Urothelium cell line (cell line): Measurements from ENCODE around the gene ST8SIA2.
A peak's percentile ranks its signal among the peaks of the same experiment; 100 is the strongest.
"Not testable (repeated sequence)": the region's sequence is repeated elsewhere in the genome, so short reads cannot be mapped to it uniquely, and the experiment has no call there.

Experiments used
- DNase-seq: peaks from one replicate; pipeline ENCODE4 v3.0.0; 2011; ENCODE audit warnings: low spot score, mixed read lengths
- FAIRE-seq: peaks from 2 replicates; lab custom pipeline; 2011; peaks lifted over from hg19 to GRCh38; lab: Jason Lieb, UNC

Gene ST8SIA2

DNA sequence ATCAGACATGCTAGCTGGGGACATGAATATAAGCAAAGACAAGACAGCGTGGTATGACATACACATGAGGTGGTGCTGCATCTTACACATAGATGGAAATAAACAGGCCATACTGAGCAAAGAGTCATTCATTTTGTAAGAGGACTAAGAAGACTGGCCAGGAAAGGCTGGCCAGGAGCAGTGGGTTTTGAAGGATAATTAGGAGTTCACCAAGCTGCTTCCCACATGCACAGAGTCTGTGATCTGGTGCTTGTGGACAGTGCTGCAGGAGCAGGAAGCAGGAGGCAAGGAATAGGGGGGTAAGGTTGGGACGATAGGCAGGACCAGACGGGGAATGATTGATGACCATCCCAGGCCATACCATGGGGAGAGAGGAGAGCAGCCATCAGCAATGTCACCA lies 41.5 kb downstream of the ST8SIA2 start:
- DNase-seq, result no peak
- peak; percentile 44 for FAIRE-seq

DNA sequence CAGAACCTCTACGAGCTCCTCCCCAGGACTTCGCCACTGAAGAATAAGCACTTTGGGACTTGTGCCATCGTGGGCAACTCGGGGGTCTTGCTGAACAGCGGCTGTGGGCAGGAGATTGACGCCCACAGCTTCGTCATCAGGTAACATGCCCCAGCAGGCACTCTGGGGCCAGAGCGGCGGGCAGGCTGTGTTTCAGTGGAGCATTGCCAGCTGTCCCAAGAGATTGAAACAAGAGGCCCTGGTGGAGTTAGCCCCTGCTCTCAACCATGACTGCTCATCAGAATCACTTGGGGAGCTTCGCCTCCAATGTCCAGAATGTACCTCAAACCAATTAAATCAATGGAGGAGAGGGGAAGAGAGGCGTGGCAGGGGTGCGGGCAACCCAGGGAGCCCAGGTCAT lies 44.8 kb downstream of the ST8SIA2 start:
- FAIRE-seq (no peak), DNase-seq (no peak)

DNA sequence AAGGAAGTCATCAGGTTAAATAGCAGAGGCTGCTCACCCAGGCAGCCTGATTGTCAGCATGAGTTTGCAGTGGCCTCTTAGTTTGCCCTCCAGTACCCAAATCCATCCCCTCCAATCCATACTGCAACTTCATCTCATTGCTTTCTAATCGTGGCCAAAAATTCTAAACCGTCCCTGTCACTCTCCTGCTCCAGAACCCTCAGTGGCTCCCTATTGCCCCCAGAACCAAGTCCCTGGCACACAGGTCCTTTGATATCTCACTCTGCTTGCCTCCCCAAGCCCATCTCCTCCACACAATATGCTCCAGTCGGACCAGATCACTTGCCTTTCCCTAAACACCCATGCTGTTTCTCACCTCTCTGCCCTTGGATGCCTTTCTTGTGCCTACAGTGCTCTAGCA lies 49.7 kb downstream of the ST8SIA2 start:
- DNase-seq (no peak), FAIRE-seq (no peak)

DNA sequence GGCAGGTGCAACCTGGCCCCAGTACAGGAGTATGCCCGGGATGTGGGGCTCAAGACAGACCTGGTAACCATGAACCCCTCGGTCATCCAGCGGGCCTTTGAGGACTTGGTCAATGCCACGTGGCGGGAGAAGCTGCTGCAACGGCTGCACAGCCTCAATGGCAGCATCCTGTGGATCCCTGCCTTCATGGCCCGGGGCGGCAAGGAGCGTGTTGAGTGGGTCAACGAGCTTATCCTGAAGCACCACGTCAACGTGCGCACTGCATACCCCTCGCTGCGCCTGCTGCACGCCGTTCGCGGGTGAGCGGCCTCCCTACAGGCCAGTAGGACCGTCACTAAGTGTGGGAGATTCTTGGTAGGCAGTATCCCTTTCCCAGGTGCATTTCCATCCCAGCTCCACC lies 51.0 kb downstream of the ST8SIA2 start:
- FAIRE-seq (no peak), DNase-seq (no peak)

DNA sequence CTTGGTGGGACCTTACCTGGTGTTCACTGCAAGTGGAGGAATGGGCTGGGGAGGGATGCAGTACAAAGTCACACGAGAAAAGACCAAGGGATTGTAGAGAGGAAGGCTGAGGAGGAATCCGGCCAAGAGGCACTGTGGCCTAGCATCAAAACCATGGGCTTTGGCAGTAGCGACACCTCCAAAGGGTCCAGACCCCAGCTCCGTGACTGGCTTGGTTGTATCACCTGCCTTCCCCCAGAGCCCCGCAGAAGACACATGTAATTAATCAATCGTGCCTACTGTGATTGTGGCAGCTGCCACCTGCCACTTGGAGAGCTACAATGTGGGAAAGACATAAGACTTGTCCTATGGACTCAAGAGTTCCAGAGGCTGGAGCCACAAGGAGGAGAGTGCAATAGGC lies 54.7 kb downstream of the ST8SIA2 start:
- DNase-seq (no peak), FAIRE-seq (no peak)

DNA sequence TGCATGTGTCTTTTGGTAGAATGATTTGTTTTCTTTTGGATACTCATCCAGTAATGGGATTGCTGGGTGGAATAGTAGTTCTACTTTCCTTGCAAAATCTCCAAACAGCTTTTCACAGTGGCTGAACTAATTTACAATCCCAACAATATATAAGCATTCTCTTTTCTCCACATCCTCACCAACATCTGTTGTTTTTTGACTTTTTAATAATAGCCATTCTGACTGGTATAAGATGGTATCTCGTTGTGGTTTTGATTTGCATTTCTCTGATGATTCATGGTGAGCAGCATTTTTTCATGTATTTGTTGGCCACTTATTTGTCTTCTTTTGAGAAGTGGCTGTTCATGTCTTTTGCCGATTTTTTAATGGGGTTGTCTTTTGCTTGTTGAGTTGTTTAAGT lies 55.8 kb downstream of the ST8SIA2 start:
- FAIRE-seq, result no peak
- DNase-seq, result no peak

DNA sequence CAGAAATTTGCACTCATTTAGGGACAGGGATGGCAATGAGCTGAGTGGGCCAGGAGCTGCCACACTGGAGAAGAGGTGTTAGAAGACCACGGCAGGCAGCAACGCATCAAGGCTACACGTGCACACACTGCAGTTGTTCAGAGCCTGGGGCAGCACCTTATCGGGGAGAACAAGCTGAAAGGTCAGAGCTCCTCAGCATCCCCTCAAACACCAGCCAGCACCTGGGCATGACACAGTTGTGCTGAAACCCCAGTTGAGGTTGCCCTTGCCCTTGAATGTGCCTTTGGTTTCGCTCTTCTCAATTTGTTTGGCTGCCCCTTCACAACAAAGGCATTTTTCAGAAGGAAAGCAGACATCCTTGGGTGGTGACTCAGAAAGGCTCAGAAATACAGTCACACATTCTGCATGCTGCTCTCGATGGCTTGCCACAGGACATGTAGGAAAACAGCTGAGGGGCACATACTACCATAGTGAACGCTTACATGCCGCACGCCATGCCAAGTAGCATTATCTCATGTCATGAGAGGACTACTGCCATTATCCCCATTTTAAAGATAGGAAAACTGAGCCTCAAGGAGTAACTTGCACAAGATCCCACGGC lies 57.6 kb downstream of the ST8SIA2 start:
- DNase-seq (peak; percentile 79), FAIRE-seq (peak; percentile 96)

DNA sequence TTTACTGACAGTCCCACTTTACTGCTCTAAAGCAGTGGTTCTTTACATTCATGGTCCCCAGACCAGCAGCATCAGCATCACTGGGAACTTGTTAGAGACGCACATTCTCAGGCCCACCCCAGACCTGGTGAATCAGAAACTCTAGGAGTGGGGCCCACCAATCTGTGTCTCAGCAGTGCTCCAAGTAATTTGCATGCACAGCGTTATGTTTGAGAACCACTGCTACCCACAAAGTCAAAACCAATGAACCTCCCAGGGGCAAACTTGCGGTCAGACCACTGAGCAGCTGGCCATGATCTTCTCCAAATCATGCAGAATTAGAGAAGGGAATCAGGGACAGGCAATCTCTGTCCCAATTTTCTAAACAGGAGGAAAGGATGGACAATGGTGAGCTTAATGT lies 58.5 kb downstream of the ST8SIA2 start:
- DNase-seq (no peak), FAIRE-seq (no peak)

DNA sequence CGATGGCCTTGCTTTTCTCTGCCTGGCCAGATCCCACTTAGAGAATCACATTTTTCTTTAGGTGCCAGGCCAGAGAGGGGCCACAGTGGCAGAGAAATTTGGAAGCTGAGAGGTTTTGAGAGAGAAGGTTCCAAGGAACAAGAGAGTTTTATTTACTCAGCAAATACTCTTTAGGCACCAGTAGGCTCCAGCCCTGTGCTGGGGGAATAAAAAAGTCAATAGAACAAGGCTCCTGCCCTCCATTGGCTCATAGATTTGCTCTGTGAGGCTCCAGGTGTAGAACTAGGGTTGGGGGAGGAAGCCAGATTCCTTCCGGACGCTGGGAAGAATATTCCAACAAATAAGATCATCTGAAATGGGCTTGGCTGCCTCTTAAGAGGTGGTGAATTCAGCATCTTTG lies 59.9 kb downstream of the ST8SIA2 start:
- DNase-seq (no peak), FAIRE-seq (no peak)

DNA sequence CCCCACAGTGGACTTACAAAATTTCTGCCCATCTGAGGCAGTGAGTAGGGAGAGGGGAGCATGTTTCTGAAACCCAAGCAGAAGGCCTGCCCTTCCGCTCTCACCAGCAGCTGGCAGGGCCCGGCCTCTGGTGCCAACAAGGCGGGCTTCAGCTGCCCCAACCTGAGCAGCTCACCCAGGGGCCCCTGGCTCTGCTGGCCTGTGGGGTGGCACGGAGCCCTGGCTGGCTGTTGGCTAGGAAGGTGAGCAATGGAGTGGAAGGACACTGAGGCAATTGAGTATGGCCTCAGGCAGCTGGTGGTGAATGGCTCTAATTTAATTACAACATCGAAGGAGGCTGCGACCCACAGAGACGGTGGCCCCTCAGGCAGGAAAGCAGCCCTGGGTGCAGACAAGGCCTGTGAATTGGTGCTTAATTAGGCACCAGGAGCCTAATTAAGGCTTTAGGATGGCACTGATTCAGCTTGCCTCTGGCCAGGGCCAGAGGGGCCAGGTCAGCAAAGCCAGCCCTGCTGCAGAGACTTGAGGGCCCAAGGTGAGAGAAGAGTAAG lies 60.9 kb downstream of the ST8SIA2 start:
- FAIRE-seq (no peak), DNase-seq (no peak)

DNA sequence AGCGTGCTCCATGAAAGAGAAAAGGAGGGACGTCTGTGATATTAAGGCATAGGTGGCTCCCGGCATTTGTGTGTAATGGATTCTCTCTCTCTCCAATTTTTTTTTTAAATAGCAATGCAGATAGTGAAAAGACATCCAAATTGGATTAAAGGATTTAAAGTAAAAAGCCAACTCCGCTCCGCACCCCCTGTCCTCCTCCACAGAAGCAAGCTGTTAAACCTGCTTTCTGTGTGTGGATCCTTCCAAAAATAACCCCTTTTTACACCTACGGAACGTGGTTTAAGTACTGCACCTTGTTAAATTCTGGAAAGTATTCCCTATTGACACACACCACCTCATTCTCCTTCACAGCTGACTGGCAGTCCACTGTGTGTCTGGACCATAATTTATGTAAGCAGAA lies 61.6 kb downstream of the ST8SIA2 start:
- FAIRE-seq (no peak), DNase-seq (no peak)

DNA sequence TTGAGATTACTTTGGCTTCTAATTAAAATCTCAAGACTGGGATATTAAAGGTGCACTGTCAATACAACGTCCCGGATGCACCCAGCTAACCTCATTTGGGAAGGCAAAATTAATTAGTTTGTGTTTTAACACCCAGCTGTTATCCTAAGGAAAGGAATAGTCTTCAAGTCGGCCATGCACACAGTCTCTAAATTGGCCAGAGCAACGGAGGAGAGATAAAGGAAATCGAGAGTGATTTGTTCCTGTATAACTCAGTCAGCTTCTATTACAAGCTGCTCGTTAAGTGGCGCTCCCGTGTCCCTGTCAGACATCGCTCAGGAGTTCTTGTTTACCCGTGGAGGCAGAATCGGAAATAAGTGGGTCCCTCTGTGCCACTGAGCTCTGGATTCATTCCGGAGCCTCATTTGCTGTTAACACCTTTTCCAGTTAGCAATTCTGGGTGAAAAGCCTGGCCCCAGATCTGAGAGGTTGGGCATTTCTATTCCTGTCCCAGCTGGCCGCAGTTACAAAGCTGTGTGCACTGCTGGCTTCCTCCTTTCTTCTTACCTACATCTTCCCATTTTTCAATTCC lies 63.9 kb downstream of the ST8SIA2 start:
- no peak for FAIRE-seq
- DNase-seq, result no peak

DNA sequence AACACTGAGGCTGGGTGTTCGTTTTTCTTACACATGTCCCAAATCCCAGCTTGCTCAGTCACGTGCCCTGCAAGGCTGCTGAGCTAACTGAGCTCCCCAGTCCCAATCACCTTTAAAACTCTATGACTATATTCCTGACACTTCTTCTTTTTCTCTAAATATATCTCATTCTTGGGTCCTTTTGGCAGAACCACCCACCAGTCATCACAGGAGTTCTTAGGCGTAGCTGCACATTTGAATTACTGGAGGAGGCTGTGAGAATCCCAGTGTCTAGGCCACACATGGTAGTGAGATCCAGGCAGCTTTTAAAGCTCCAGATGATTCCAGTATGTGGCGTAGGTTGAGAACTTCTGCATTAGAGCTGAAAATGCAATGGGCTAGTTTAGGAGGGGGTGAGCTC lies 66.3 kb downstream of the ST8SIA2 start:
- FAIRE-seq, result no peak

DNA sequence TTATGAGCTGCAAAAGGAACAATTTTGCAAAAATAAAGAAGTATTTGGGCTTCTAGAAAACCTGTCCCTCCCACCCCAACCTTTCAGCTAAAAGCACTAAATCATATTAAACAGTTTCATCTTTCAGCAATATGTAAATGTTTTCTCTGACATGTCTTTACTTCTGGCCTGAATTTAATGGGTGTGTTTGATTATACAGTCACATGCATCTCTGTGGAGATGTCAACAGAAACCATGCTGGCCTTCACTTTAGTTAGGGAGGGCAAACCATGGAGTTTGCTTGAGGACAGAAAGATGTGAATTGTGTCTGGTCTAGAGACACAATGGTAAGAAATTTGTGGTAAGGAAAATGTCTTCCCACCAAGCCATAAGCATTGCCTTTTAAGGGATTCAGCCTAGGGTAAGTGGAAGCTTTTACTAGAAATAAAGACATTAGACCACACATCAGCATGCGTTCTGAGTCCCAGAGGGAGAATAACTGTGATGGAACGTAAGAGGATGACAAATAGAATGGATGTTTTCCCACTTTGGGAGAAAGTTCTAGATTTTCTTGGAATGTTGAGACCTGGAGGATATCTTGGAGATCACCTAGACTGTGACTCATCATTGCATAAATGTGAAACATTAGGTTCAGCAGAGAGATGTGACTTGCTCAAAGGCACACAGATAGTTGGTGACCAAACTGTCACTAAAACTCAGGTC lies 68.9 kb downstream of the ST8SIA2 start:
- FAIRE-seq (no peak), DNase-seq (no peak)

More for the DNA sequence above, 66.3 kb downstream of the ST8SIA2 start:
- no peak for DNase-seq

DNA sequence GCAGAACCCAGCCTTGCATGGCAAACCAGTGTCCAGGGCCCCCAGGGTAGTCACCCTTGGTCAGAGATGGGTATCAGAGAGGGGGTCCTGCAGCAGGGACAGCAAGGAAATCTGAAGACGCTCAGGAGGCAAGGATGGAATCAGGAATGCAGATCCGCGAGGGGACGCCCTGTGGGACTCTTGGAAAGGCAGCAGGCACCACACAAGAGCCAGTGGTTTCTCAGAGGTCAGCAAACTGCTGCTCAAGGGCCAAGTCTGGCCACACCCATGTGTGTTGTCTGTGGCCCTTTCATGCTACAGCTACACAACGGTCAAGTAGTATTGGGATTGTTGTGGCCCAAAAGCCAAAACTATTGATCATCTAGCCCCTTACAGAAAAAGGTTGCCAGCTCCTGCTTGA lies 69.7 kb downstream of the ST8SIA2 start:
- DNase-seq (no peak), FAIRE-seq (no peak)

DNA sequence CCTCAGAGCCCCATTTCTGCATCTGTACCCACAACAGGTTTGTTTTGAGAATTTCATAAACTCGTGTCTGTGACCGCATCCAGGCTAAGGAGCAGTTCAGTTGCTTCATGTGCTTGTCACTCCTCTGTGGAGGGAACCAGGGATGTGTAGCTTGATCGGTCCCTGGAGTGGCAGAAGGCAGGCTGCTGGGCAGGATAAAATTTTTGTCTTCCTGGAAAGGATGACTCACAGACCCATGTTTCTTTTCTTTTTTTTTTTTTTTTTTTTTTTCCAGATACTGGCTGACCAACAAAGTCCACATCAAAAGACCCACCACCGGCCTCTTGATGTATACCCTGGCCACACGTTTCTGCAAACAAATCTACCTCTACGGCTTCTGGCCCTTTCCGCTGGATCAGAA lies 70.1 kb downstream of the ST8SIA2 start:
- DNase-seq, result peak; percentile 72
- no peak for FAIRE-seq

DNA sequence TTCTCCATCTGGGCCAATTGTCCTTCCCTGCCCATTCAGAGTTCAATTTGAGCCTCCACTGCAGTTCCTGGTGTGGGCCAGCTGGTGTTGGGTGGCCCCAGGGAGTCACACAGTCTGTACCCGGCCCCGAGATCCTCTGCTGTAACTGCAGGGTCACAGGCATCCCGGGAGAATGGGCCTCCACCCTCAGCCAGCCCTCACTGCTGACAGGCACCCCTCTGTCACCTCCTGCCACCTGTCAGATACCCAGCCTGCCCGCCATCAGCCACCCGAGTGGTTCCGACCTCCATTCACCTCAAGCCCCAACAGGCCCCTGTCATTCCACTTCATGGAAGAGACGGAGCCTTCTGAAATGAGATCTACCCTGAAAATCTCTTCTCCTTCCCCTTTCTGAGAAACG lies 73.2 kb downstream of the ST8SIA2 start:
- DNase-seq (no peak), FAIRE-seq (no peak)

DNA sequence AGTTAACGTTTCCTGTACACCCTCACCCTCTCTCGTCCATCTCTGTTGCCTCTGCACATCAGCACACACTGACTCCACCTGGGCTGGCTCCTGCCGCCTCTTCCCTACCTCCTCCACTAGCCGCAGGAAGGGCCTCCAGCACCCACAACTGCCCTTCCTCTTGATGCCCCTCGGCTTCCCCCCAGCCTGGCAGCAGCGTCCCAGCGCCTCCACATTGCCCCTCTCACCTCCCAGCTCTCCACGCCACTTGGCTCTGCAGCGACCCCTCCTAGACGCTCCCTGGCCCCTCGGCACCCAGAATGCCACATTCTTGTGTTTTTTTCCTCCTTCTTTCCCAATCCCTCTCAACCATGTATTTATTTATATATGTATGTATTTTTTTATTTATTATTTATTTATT lies 73.6 kb downstream of the ST8SIA2 start:
- FAIRE-seq, result no peak
- no peak for DNase-seq

DNA sequence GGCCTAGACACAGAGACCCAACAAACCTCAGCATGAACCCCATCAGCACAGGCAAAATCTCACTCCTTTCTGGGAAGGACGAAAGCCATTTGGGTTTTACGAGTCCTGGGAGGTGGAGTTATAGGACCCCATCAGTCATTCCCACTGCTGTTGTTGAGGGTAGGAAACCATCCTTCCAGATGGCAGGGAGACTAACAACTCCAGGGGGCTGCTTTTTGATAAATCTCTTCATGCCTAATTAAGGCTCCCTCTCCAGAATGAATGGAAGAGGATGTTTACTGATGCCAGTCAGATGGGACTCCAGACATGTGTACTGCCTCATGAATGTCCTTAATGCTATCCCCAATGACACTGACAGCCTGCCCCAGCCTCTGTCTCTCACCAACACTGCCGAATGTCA lies 75.3 kb downstream of the ST8SIA2 start:
- FAIRE-seq (no peak), DNase-seq (no peak)

DNA sequence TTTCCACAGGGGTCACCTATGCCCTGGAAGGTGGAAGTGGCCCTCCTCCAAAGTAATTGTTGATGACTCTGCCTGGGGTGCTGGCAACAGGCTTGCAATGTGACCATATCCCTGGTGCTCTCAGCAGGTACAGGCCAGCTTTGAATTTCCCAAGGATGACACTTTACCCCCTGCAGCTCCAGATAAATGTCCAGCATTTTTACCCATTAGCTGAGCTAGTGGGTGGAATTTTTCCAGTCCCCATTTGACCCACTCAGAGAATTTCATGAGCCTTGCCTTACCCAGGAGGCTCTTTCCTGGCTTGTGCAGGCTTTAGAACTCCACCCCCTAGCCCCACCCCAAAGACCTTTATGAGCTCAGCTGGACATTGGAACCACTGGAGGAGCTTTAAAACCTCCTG lies 77.6 kb downstream of the ST8SIA2 start:
- no peak for DNase-seq
- FAIRE-seq, result no peak

DNA sequence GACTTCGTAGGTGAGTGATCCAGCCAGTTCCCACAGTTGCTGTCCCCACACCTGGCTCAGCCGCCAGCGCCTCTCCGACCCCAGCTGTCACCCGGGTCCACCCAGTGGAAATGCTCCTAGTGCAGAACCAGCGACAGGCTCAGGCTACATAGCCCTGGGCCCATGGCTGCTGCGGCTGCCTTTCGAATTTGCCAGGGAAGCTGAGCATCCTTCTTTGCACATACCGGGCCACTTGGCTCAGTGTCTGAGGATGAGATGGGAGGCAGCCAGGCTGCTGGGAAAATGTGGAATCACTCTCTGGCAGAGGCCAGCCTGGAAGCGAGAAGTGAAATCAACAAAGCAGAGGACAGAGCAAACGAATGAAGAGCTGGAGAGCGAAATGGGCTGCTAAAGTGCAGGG lies 80.1 kb downstream of the ST8SIA2 start:
- FAIRE-seq (no peak), DNase-seq (no peak)

DNA sequence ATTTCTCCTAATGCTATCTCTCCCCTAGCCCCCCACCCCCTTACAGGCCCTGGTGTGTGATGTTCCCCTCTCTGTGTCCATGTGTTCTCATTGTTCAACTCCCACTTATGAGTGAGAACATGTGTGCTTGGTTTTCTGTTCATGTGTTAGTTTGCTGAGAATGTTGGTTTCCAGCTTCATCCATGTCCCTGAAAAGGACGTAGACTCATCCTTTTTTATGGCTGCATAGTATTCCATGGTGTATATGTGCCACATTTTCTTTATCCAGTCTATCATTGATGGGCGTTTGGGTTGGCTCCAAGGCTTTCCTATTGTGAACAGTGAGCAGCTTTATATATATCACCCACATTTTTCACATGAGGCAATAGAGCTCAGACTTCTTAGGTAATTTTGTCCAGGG lies 86.0 kb downstream of the ST8SIA2 start:
- DNase-seq, FAIRE-seq: not testable (repeated sequence)
